Measurements from ENCODE around the gene NTM.
"Not testable (repeated sequence)": the region's sequence is repeated elsewhere in the genome, so short reads cannot be mapped to it uniquely, and the experiment has no call there.

The NTM gene

DNA sequence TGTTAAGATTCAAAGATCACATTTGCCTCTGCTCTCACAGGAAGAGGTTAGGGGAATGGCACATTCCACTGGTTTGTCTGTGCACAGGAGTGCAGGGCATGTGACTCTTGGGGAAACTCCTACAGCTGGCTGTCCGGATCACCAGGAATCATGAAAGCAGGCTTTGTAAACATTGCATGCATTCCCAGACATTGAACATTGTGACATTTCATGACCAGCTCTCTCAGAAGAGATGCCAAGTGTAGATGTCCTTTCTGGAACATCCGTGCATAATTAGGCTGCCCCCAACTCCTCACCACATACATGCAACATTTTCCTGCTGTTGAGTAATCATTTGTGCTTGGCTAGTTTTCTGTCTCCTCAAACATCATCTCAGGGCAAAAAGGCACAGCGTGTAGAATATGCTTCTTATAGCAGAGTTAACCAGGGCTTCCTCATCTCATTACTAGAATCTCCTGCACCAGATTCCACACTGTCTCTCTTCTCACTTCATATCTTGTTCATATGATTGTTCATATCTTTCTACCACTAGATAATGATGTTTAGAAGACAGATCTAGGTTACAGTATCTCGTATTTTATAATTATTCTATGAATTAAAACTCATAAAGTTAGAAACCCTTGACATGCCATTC, 694.7 kb downstream of the NTM start:
- no peak for DNase-seq

DNA sequence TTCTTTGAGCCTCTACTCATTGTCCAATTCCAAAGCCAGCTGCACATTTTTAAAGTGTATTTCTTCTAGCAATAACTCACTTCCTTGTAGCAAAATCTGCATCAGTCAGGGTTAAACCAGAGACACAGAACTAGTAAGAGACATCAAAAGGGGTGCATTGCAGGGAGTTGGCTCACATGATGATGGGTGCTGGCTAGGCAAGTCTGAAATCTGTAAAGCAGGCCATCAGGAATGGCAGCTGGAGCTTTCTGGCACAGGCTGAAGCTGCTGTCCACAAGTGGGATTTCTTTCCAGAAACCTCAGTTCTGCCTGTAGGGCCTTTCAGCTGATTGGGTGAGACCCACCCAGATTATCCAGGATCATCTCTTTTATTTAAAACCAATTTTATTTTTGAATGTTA, 698.1 kb downstream of the NTM start:
- DNase-seq: no peak

DNA sequence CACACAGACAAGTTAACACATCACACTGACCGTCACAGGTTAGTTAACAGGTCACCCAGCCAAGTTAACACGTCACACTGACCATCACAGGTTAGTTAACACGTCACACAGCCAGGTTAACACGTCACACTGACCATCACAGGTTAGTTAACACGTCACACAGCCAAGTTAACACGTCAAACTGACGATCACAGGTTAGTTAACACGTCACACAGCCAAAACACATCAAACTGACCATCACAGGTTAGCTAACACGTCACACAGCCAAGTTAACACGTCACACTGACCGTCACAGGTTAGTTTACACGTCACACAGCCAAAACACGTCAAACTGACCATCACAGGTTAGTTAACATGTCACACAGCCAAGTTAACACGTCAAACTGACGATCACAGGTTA, 699.2 kb downstream of the NTM start:
- DNase-seq: not testable (repeated sequence)

DNA sequence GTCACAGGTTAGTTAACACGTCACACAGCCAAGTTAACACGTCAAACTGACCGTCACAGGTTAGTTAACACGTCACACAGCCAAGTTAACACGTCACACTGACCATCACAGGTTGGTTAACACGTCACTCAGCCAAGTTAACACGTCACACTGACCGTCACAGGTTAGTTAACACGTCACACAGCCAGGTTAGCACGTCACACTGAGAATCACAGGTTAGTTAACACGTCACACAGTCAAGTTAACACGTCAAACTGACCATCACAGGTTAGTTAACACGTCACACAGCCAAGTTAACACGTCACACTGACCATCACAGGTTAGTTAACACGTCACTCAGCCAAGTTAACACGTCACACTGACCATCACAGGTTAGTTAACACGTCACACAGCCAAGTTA, 700.5 kb downstream of the NTM start:
- DNase-seq: not testable (repeated sequence)

- no peak for DNase-seq
Observed at GRCh38 chr11:132072044-132072857, 701.8 kb downstream of the NTM start.

GRCh38 chr11:132072858-132073211, 702.4 kb downstream of the NTM start:
- DNase-seq: no peak

GRCh38 chr11:132073787-132074186, 703.4 kb downstream of the NTM start:
- no peak for DNase-seq

- no peak for DNase-seq
Observed at GRCh38 chr11:132075447-132075846, 705.0 kb downstream of the NTM start.

DNA sequence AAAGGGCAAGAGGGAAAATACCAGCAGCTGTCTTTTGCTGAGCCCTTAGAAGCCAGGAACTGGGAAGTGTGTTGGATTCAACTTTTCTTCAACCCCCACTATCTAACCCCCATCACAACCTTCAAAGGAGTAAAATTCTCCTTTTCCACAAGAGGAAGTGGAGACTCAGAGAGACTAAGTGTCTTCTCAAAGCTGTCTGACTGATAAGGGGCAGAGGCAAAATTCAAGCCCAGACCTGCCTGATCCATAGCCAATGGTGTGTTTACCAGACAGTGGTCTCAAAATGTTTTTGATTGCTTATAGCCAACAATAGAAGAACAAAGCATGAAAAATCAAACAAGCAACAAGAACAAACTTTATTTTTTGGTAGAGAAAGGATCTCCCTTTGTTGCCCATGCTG, 707.0 kb downstream of the NTM start:
- no peak for DNase-seq

GRCh38 chr11:132078264-132079076, 708.1 kb downstream of the NTM start:
- no peak for DNase-seq

DNA sequence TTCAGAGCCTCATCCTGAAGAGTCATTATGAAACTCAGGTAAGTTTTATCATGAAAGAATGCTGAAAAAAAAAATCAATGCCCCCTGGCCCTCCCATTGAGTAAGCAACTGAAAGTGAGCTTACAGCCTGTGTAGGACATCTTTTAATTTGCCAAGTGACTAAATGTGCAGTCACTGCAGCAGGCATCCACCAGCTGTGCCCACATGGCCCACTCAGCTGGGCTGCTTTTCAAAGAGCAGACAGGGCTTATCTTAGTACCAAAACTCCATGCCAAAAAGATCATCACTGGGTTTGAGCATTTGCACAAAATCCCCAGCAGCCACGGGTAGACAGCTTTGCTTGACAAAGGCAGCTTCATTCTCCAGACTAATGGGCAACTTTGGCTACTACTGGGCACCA, 709.7 kb downstream of the NTM start:
- DNase-seq: no peak

DNA sequence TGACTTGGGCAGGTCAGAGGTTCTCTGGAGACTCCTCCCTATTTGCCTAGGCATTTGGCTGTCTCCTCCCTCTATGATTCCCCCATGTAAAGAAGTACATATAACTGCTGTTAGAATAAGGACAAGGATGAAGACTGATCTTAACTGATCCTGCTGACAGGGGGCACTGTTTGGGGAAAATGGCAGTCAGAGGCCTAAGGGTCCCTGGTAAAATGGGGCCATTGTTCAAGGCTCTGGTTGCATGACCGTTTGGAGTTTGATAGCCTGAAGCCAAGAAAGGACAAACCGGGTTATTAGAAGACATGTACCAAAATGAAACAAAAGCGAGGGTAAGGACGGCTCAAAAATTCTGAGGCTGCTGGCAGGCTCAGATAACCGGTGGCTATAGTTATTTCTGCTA, 712.2 kb downstream of the NTM start:
- DNase-seq: no peak

- no peak for DNase-seq
Observed at GRCh38 chr11:132084433-132084832, 714.0 kb downstream of the NTM start.

DNA sequence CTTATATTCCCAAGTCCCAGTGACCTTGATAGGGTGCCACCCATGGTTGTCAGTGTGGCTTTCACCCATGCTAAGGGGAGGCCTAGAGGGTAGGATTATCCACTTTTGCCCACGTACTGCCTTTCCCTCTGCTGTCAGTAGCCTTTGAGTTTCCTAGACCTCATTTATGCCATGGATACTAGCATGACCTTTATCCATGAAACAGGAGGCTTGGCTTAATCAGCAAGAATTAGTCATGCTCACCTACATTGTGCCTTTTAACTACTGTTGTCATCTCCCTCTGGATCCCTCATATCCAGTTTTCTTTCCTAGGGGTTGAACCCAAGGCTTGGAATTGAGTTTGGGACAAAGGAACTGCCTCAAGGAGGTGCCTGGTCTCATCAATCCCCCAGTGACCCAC, 716.7 kb downstream of the NTM start:
- DNase-seq: no peak

DNA sequence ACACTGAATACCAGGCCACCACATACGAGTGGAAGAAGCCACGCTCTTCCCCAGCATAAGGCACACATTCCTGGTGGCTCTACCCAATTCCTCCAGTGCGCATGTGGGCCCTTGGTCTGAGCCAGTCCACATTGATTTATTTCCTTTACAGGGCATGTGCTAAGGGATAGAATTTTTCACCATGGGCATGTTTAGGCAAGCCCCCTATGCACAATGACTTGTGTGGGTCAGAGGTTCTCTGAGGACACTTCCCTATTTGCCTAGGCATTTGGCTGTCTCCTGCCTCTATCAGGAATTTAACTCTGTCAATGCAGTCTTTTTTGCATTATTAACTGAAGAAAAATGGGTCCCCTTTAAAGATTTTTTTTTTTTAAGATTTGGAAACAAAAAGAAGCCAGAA, 718.1 kb downstream of the NTM start:
- no peak for DNase-seq

DNA sequence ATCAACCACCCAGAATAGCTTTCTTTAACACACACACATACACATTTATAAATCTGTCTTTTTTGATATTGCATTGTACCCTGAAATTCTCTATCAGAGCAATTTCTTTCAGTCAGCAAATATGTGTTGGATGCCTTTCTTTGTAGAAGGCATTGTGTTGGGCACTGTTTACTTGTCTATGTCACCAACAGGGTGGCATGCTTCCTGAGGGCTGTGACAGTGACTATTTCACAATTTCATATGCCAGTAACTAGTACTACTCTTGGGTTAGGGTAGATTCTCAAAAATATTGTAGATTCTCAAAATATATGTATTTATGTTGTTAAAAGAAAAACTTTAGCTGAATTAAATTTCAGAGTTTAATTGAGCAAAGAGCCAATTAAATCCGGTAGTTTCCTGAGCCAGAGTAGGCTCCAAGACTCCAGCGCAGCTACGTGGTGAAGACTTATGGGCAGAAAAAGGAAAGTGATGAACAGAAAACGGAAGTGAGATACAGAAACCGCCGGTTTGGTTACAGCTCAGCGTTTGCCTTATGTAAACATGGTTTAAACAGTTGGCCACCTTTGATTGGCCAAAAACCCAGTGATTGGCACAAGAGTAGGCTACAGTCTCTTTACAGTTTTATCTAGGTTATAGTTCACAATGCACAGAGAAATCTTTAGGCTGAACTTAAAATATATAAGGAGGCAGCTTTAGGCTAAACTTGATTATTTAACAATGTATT, 723.3 kb downstream of the NTM start:
- no peak for DNase-seq

DNA sequence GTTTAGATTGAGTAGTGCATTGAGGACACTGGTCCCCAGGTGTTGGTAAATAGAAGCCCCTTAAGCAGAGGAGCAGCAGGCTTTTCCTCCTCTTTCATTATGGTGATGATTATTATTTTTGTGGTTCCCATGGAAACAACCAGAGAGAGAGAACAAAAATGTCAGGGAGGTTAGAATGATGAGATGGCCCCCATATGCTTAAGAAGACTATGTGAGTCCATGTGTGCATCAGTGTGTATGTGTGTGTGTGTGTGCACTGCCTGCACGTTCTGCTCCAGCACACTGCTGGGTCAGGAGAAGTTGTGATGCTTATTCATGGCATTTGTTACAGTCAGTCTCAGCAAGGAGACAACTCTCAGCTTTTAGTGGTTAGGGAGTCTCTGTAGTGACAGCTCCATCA, 724.2 kb downstream of the NTM start:
- no peak for DNase-seq

GRCh38 chr11:132095230-132096131, 725.1 kb downstream of the NTM start:
- no peak for DNase-seq

DNA sequence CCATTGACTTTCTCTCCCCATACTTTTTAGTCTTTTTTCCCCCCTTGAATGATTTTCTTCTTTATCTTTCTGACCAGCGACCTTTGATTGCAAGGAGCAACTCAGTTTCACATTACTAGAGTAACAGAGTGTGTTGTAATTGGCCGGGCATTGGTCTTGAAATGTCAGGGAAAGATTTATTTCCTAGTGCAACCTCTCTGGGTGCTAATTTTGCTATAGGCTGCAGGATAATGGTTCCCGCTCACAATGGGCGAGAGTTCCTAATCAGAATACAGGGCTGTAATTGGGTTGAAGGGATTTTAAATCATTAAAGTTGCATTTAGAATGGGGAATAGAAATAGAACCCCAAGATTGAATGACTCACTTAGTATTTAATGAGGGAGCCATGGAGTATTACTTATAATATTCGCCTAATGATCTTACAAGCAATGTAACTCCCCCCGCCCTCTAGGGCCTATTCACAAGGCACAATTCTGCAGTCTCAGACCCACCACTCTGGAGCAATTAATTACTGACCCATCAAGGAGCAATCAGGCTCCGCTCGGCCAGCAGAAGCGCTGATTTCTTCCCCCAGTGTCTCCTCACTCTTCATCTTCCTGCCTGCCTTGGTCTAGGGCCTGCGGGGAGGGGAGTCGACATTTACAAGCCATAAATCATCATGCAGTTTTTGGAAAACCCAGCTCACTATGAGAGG, 725.9 kb downstream of the NTM start:
- no peak for DNase-seq

DNA sequence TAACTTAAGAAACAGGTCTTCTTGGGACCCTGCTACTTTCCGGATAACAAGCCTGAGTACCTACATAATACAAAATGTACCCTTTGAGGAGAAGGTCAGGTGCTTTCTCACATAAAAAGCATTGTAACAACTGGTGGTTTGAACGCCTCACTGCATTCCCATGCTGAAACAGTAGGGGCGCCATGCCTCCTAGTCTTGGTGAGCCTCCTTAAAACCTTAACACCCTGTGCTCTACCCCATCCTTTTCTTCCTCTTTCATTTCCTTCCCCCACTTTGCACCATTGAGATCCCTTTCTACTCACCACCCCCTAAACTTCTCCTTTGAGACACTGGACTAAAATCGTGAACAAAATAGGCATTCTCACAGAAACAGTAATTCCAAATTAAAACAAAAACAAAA, 729.3 kb downstream of the NTM start:
- DNase-seq: no peak

- DNase-seq: no peak
Observed at GRCh38 chr11:132100583-132100982, 730.2 kb downstream of the NTM start.

DNA sequence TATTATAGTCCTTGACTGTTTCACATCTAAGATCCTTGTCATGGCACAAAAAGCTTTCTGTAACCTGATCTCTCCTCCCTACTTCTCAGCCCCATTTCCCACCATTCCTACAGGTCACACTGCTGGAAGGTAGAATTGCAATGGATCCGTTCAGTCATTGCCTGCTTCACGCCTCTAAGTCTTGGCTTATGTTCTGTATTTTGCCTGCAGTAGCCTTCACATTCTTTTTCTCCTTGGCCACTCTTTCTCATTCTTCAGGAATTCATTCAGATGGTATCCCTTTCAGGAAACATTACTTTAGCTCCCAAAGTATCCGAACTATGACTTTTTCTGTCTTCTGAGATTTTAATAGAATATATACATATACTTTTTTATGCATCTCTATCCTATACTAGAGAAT, 731.5 kb downstream of the NTM start:
- no peak for DNase-seq

Data from NCI-H2107 (cell line).